GM23338 (cell line): ENCODE results near the gene RELL2. TPM values are rescaled to one million over a fixed set of nuclear protein-coding genes. Genes with fewer than 3 reads are reported as not detected.
A peak's percentile ranks its signal among the peaks of the same experiment; 100 is the strongest.

Experiments
- ATAC-seq: fragments of 200-7000 bp; cut with Tn5 transposase; 3 replicates; pipeline ENCODE4 v1.9.1; 2020
- DNase-seq: peaks from one replicate; pipeline ENCODE4 v3.0.0-alpha.2; 2015; ENCODE audit warnings: low spot score
- H2AFZ ChIP-seq: fragments of 200-600 bp; sonication (generic); 2 replicates; pipeline ENCODE4 v1.8.0; 2016; ENCODE audit warnings: antibody characterized with exemption, mild to moderate bottlenecking, moderate library complexity
- H3F3A ChIP-seq: fragments of 200-600 bp; sonication (generic); replicated peaks from 2 replicates; pipeline ENCODE4 v1.8.0; 2017; ENCODE audit warnings: antibody characterized with exemption, mixed run types, low read depth
- H3K27ac ChIP-seq: fragments of 200-600 bp; sonication (generic); 2 replicates; pipeline ENCODE4 v1.6.1; 2016; ENCODE audit warnings: low read depth
- H3K27me3 ChIP-seq: fragments of 200-600 bp; sonication (generic); 2 replicates; pipeline ENCODE4 v1.8.0; 2016; ENCODE audit warnings: mild to moderate bottlenecking, mixed run types, moderate library complexity; ENCODE audit not compliant: insufficient read depth
- H3K36me3 ChIP-seq: fragments of 200-600 bp; sonication (generic); 2 replicates; pipeline ENCODE4 v1.8.0; 2016; ENCODE audit warnings: mild to moderate bottlenecking; ENCODE audit not compliant: insufficient read depth
- H3K4me1 ChIP-seq: fragments of 200-600 bp; sonication (generic); 2 replicates; pipeline ENCODE4 v1.8.0; 2016; ENCODE audit warnings: mild to moderate bottlenecking, moderate library complexity; ENCODE audit not compliant: insufficient read depth
- H3K4me2 ChIP-seq: fragments of 200-600 bp; sonication (generic); 2 replicates; pipeline ENCODE4 v1.7.1; 2017; ENCODE audit warnings: mixed run types
- H3K4me3 ChIP-seq: fragments of 200-600 bp; sonication (generic); 2 replicates; pipeline ENCODE4 v1.6.1; 2016; ENCODE audit warnings: mixed run types
- H3K79me2 ChIP-seq: fragments of 200-600 bp; sonication (generic); replicated peaks from 2 replicates; pipeline ENCODE4 v1.8.0; 2017; ENCODE audit warnings: mild to moderate bottlenecking; ENCODE audit not compliant: insufficient read depth
- H3K9me2 ChIP-seq: fragments of 200-600 bp; sonication (generic); 2 replicates; pipeline ENCODE4 v1.8.0; 2017; ENCODE audit not compliant: insufficient read depth
- H4K20me1 ChIP-seq: fragments of 200-600 bp; sonication (generic); replicated peaks from 2 replicates; pipeline ENCODE4 v1.8.0; 2017; ENCODE audit warnings: mild to moderate bottlenecking; ENCODE audit not compliant: insufficient read depth
- H3K27ac Mint-ChIP-seq: 2 replicates; pipeline ENCODE4 v1.8.0; 2020; ENCODE audit warnings: inconsistent platforms, mild to moderate bottlenecking, moderate library complexity, mixed read lengths
- H3K27me3 Mint-ChIP-seq: 3 replicates; pipeline ENCODE4 v1.8.0; 2022; ENCODE audit warnings: low read depth, mild to moderate bottlenecking, moderate library complexity, mixed read lengths, inconsistent platforms; ENCODE audit not compliant: insufficient read depth, poor library complexity
- H3K36me3 Mint-ChIP-seq: 3 replicates; pipeline ENCODE4 v1.8.0; 2021; ENCODE audit warnings: low read depth, mild to moderate bottlenecking, inconsistent platforms, moderate library complexity, mixed read lengths
- H3K4me1 Mint-ChIP-seq: 3 replicates; pipeline ENCODE4 v1.8.0; 2020; ENCODE audit warnings: mild to moderate bottlenecking, inconsistent platforms, mixed read lengths
- H3K4me3 Mint-ChIP-seq: 3 replicates; pipeline ENCODE4 v1.8.0; 2021; ENCODE audit warnings: moderate library complexity, mild to moderate bottlenecking, inconsistent platforms, mixed read lengths
- H3K9me3 Mint-ChIP-seq: 3 replicates; pipeline ENCODE4 v1.8.0; 2020; ENCODE audit warnings: moderate library complexity, mild to moderate bottlenecking, inconsistent platforms, mixed read lengths
- CREB1 ChIP-seq: fragments of 250-450 bp; sonication (Bioruptor Pico); IDR thresholded peaks from 2 replicates; pipeline ENCODE4 v1.5.0; 2020; ENCODE audit warnings: low read depth, mild to moderate bottlenecking, moderate library complexity
- ETS1 ChIP-seq: IDR thresholded peaks from 2 replicates; pipeline ENCODE4 v1.6.1; 2016; ENCODE audit warnings: antibody characterized with exemption
- EZH2 ChIP-seq: fragments of 200-600 bp; sonication (generic); IDR thresholded peaks from one replicate; pipeline ENCODE4 v1.8.0; 2017; ENCODE audit warnings: antibody characterized with exemption, mild to moderate bottlenecking, low read depth; ENCODE audit not compliant: unreplicated experiment
- EZH2phosphoT487 ChIP-seq: fragments of 200-600 bp; sonication (generic); IDR thresholded peaks from one replicate; pipeline ENCODE4 v1.8.1; 2018; ENCODE audit warnings: antibody characterized with exemption; ENCODE audit not compliant: unreplicated experiment
- JUNB ChIP-seq: IDR thresholded peaks from one replicate; pipeline ENCODE4 v1.6.1; 2016; ENCODE audit warnings: antibody characterized with exemption; ENCODE audit not compliant: unreplicated experiment
- NANOG ChIP-seq: IDR thresholded peaks from 2 replicates; pipeline ENCODE4 v1.6.1; 2016; ENCODE audit warnings: antibody characterized with exemption, borderline replicate concordance
- POLR2AphosphoS5 ChIP-seq: IDR thresholded peaks from 2 replicates; pipeline ENCODE4 v1.6.1; 2016; ENCODE audit warnings: antibody characterized with exemption, low read depth
- REST ChIP-seq: IDR thresholded peaks from one replicate; pipeline ENCODE4 v1.6.1; 2018; ENCODE audit warnings: antibody characterized with exemption; ENCODE audit not compliant: unreplicated experiment
- STAT1 ChIP-seq: IDR thresholded peaks from one replicate; pipeline ENCODE4 v1.6.1; 2016; ENCODE audit warnings: antibody characterized with exemption; ENCODE audit not compliant: unreplicated experiment
- ZNF114 ChIP-seq: fragments of 250-450 bp; sonication (Bioruptor Pico); IDR thresholded peaks from 2 replicates; pipeline ENCODE4 v1.5.0; 2020; ENCODE audit warnings: mild to moderate bottlenecking, moderate library complexity
- ZNF331 ChIP-seq: fragments of 250-450 bp; sonication (Bioruptor Pico); IDR thresholded peaks from 2 replicates; pipeline ENCODE4 v1.5.0; 2020; ENCODE audit warnings: low read depth, mild to moderate bottlenecking, moderate library complexity
- polyA plus RNA-seq: library from polyadenylated mRNA; unstranded; fragments of >200 nt; fragmentation: Nextera tagmentation; extraction: Ambion mirVana; gene quantifications from 2 replicates; pipeline ENCODE4 v1.2.1, GENCODE V29; 2016
- total RNA-seq: library from RNA; depleted of rRNA; stranded (reverse); fragments of >200 nt; shearing (Covaris generic); gene quantifications from 2 replicates; pipeline ENCODE4 v1.2.3, GENCODE V29; 2014
- TF ChIP-seq, protein P1 (sequence below), 2 experiments: fragments of 200-600 bp in 1 of 2; sonication (generic) in 1 of 2; conservative IDR thresholded peaks; 2 replicates each; pipeline versions ENCODE4 v1.5.1 to v1.6.1; 2016 to 2017; ENCODE audit warnings: antibody characterized with exemption in 2 of 2, low read depth in 2 of 2, mild to moderate bottlenecking in 2 of 2, moderate library complexity in 1 of 2

The RELL2 gene
- total and polyA plus RNA-seq, 2 experiments from 2014 or later: 20.4 to 30.6 TPM

DNA sequence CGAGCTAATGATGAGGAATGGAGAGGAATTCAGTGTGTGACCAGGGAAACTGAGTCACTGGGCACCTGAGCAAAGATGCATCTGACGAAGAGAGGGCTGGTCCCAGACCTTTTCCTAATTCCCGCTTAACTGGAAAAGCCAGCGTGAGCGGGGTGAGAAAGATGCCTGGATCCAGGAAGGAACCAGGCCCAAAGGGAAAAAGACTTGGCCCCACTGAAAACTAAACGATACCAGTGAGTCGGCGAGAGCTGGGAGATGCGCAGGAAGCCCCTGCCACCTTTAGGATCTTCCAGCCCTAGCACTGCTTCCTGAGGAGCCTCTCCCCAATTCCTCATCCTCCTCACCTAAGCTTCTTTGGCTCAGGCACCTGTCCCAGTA is 14.9 kb downstream of the RELL2 start:
- no peak overlapping the region for H3K27ac Mint-ChIP-seq

DNA sequence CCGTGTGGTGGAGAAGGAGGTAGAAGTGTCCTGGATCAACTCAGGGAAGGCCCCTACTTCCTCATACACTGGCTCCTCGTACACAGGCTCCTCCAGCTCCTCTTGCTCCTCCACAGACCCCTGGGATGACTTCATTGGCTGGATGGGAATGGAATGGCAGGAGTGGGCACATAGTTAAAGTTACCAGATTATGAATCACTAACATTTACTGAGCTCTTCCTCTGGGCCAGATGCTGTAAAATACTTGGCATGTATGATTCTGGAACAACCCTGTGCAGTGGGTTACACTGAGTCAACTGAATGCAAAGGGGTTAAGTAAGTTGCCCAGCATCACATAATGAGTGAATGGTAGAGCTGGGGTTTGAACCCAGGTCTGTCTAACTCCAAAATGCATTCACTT is 17.5 kb downstream of the RELL2 start:
- DNase-seq (no peak), ATAC-seq (no peak)
- peaks cover 55% of the 10 kb centered on the region for H3K36me3 Mint-ChIP-seq
- peaks cover 10% of the 10 kb centered on the region for H3K27me3 Mint-ChIP-seq
- no peak overlapping the region for H3K27ac ChIP-seq
- H4K20me1 ChIP-seq: no peaks in the 10 kb centered on the region; the same call in 1 of the 2 replicates
- H3K36me3 ChIP-seq: peaks cover 7% of the 10 kb centered on the region
- no peak overlapping the region for H3K4me3 Mint-ChIP-seq
- H2AFZ ChIP-seq: no peak overlapping the region
- peaks cover 19% of the 10 kb centered on the region for H3K4me1 ChIP-seq
- no peak overlapping the region for H3K27ac Mint-ChIP-seq
- peaks cover 25% of the 10 kb centered on the region for H3K4me1 Mint-ChIP-seq
- no peaks in the 10 kb centered on the region for H3K27me3 ChIP-seq
- no peaks in the 10 kb centered on the region for H3K9me2 ChIP-seq
- H3K79me2 ChIP-seq: no peaks in the 10 kb centered on the region
- H3K4me3 ChIP-seq: no peak overlapping the region
- H3K4me2 ChIP-seq: no peak overlapping the region
- H3F3A ChIP-seq: peaks cover 12% of the 10 kb centered on the region
- no peaks in the 10 kb centered on the region for H3K9me3 Mint-ChIP-seq
- TF ChIP-seq, protein P1, sequence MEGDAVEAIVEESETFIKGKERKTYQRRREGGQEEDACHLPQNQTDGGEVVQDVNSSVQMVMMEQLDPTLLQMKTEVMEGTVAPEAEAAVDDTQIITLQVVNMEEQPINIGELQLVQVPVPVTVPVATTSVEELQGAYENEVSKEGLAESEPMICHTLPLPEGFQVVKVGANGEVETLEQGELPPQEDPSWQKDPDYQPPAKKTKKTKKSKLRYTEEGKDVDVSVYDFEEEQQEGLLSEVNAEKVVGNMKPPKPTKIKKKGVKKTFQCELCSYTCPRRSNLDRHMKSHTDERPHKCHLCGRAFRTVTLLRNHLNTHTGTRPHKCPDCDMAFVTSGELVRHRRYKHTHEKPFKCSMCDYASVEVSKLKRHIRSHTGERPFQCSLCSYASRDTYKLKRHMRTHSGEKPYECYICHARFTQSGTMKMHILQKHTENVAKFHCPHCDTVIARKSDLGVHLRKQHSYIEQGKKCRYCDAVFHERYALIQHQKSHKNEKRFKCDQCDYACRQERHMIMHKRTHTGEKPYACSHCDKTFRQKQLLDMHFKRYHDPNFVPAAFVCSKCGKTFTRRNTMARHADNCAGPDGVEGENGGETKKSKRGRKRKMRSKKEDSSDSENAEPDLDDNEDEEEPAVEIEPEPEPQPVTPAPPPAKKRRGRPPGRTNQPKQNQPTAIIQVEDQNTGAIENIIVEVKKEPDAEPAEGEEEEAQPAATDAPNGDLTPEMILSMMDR (conservative IDR thresholded peaks at IDR 0.05; ENCODE audit: low read depth in 2 of 2): no peak
- TF ChIP-seq CREB1 (CRISPR knock-in tag) (no peak), POLR2AphosphoS5 (no peak), ZNF114 (CRISPR knock-in tag) (no peak), REST (no peak), ZNF331 (CRISPR knock-in tag) (no peak), JUNB (no peak), EZH2 (no peak), ETS1 (no peak), EZH2phosphoT487 (no peak)

More for the DNA sequence above, 14.9 kb downstream of the RELL2 start:
- Mint-ChIP-seq H3K4me1 (peaks cover 29% of the 10 kb centered on the region), H3K4me3 (peak overlapping the region; percentile 96), H3K27me3 (peaks cover 16% of the 10 kb centered on the region), H3K36me3 (peaks cover 45% of the 10 kb centered on the region), H3K9me3 (no peaks in the 10 kb centered on the region)
- DNase-seq: peak; percentile 41
- peaks cover 12% of the 10 kb centered on the region for H3F3A ChIP-seq
- H3K27ac ChIP-seq: no peak overlapping the region
- H3K4me2 ChIP-seq: peak overlapping the region; percentile 84
- peak overlapping the region; percentile 94 for H2AFZ ChIP-seq
- TF ChIP-seq ZNF114 (CRISPR knock-in tag): no peak
- TF ChIP-seq EZH2: no peak
- no peak for TF ChIP-seq ZNF331 (CRISPR knock-in tag)
- TF ChIP-seq STAT1: no peak
- no peak for TF ChIP-seq ETS1
- TF ChIP-seq JUNB: no peak
- no peak for TF ChIP-seq NANOG
- no peaks in the 10 kb centered on the region; the same call in 1 of the 2 replicates for H4K20me1 ChIP-seq
- H3K4me3 ChIP-seq: peak overlapping the region; percentile 87
- peak; percentile 10 for ATAC-seq
- no peaks in the 10 kb centered on the region for H3K27me3 ChIP-seq
- H3K79me2 ChIP-seq: no peaks in the 10 kb centered on the region
- peaks cover 19% of the 10 kb centered on the region for H3K4me1 ChIP-seq
- H3K36me3 ChIP-seq: peaks cover 3% of the 10 kb centered on the region
- no peaks in the 10 kb centered on the region for H3K9me2 ChIP-seq
